Skeletal muscle satellite cell (primary cell): ENCODE data around the gene NPY2R. TPM values are rescaled to one million over a fixed set of nuclear protein-coding genes. Genes with fewer than 3 reads are reported as not detected.

Experiments used
- H3K27me3 ChIP-seq: 2 replicates; pipeline ENCODE4 v1.7.0; 2013; ENCODE audit warnings: low read length; ENCODE audit not compliant: control insufficient read depth, insufficient read depth
- H3K36me3 ChIP-seq: 2 replicates; pipeline ENCODE4 v1.7.0; 2013; ENCODE audit warnings: mild to moderate bottlenecking, control low read depth, low read length; ENCODE audit not compliant: insufficient read depth
- H3K4me1 ChIP-seq: 2 replicates; pipeline ENCODE4 v1.7.0; 2013; ENCODE audit warnings: low read length; ENCODE audit not compliant: control insufficient read depth, insufficient read depth
- H3K4me2 ChIP-seq: 2 replicates; pipeline ENCODE4 v1.7.0; 2013; ENCODE audit warnings: mild to moderate bottlenecking, low read length
- H3K4me3 ChIP-seq: 2 replicates; pipeline ENCODE4 v1.7.0; 2013; ENCODE audit warnings: low read length
- H3K9ac ChIP-seq: 2 replicates; pipeline ENCODE4 v1.7.0; 2013; ENCODE audit warnings: mild to moderate bottlenecking, low read depth, low read length, moderate library complexity
- H3K9me3 ChIP-seq: replicated peaks from 2 replicates; pipeline ENCODE4 v1.7.0; 2013; ENCODE audit warnings: mild to moderate bottlenecking, control low read depth, low read length
- total RNA-seq: library from RNA; depleted of rRNA; stranded (reverse); fragments of >200 nt; gene quantifications from 2 replicates; pipeline ENCODE4 v1.2.3, GENCODE V29; 2012; rRNA removed

Gene NPY2R, protein sequence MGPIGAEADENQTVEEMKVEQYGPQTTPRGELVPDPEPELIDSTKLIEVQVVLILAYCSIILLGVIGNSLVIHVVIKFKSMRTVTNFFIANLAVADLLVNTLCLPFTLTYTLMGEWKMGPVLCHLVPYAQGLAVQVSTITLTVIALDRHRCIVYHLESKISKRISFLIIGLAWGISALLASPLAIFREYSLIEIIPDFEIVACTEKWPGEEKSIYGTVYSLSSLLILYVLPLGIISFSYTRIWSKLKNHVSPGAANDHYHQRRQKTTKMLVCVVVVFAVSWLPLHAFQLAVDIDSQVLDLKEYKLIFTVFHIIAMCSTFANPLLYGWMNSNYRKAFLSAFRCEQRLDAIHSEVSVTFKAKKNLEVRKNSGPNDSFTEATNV
- total RNA-seq: not detected in 2 replicates

DNA sequence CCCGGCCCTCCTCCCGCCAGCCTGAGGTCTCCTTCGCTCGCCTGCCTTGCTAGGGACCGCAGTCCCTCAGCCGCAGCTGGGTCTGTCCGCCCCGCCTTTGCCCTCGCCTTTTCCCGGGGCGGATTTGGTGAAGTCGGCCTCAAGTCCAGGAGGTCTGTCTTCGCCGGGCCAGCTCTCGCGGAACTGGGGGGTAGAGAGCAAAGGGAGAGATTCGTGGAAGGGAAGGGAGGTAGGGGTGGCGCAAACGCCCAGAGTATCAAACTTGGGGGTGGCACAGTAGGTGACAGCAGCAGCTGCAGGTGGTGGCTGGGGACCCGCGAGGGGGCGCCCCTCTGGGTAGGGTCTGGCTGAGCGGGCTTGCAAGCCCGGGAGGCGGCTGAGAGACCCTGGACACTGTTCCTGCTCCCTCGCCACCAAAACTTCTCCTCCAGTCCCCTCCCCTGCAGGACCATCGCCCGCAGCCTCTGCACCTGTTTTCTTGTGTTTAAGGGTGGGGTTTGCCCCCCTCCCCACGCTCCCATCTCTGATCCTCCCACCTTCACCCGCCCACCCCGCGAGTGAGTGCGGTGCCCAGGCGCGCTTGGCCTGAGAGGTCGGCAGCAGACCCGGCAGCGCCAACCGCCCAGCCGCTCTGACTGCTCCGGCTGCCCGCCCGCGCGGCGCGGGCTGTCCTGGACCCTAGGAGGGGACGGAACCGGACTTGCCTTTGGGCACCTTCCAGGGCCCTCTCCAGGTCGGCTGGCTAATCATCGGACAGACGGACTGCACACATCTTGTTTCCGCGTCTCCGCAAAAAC, at the start of gene NPY2R:
Gene NPY2R, plus strand, starts transcription at position 379 of the 797 bp plus-strand sequence. CDS start 5,304 bp downstream, outside the sequence.
- H3K27me3 ChIP-seq: peaks cover 56% of the 10 kb centered on the region
- no peaks in the 10 kb centered on the region for H3K9me3 ChIP-seq
- H3K4me1 ChIP-seq: peaks cover 10% of the 10 kb centered on the region
- peak within 1 kb of the TSS; percentile 47 for H3K4me3 ChIP-seq
- no peak within 1 kb of the TSS for H3K9ac ChIP-seq
- no peaks in the 10 kb centered on the region for H3K36me3 ChIP-seq
- H3K4me2 ChIP-seq: peak within 1 kb of the TSS; percentile 72

DNA sequence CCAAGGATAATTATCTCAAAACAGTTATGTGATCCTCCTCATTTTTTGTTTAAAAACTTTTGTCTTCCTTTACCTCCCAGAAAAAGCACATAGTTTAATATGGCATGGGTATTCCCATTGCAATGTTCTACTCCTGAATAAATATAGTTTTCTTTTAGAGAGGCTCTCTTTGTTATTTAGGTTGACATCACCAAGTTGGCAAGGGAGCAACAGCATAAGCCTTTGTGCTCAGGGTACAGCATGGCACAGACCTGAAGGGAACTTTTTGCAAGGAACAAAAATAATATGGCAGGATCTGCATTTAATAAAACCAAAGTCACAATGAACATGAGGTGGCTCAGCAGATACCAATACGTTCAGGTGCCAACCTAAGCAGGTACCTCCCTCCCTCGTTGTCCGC, 47.1 kb upstream of the NPY2R start:
- no peaks in the 10 kb centered on the region for H3K36me3 ChIP-seq
- H3K4me2 ChIP-seq: no peak overlapping the region
- H3K4me3 ChIP-seq: no peak overlapping the region

DNA sequence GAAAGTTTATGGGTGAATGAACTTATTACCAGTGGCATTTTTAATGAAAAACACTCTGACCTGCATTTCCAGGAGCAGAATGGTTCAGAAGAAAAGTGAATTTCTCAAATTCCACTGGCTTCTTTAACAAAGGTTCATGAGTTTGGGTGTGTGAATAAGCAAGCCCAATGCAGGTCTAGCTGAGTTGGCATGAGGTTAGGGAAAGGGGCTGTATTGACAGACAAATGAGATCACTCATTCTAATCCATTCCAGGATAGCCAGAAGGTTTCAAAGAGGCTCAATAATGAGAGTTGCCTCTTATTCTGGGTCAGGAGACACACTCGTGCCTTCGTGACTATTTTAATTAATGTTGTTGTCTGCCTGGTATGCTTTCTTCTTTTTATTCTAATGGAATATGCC, 43.7 kb upstream of the NPY2R start:
- no peak overlapping the region for H3K9ac ChIP-seq
- H3K4me1 ChIP-seq: no peaks in the 10 kb centered on the region
- no peaks in the 10 kb centered on the region for H3K36me3 ChIP-seq
- H3K4me2 ChIP-seq: no peak overlapping the region
- peaks cover 3% of the 10 kb centered on the region for H3K27me3 ChIP-seq
- H3K9me3 ChIP-seq: no peaks in the 10 kb centered on the region
- no peak overlapping the region for H3K4me3 ChIP-seq

More for the DNA sequence above, 47.1 kb upstream of the NPY2R start:
- Histone ChIP-seq H3K9ac (no peak overlapping the region), H3K9me3 (no peaks in the 10 kb centered on the region), H3K27me3 (peaks cover 3% of the 10 kb centered on the region), H3K4me1 (no peaks in the 10 kb centered on the region)

DNA sequence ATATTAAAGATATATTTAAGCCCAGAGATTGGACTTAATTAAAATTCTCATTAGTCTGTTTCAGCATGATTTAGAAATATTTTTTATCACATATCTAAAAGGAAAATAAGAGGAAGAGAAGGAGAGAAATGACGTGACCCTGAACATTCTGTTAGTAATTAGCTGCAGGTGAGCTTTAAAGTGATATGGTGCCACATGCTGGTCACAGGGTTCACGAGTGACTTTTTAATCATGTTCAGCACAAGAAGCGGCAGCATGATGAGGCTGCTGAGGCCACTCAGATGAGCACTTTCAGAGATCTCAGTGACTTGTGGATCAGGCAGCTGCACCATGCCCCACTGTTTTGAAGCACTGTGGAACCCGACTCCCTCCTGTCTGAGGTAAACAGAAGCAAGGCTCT, 37.9 kb upstream of the NPY2R start:
- Histone ChIP-seq H3K4me3 (no peak overlapping the region), H3K9ac (no peak overlapping the region), H3K4me2 (no peak overlapping the region), H3K27me3 (no peaks in the 10 kb centered on the region), H3K36me3 (no peaks in the 10 kb centered on the region), H3K9me3 (no peaks in the 10 kb centered on the region), H3K4me1 (no peaks in the 10 kb centered on the region)

DNA sequence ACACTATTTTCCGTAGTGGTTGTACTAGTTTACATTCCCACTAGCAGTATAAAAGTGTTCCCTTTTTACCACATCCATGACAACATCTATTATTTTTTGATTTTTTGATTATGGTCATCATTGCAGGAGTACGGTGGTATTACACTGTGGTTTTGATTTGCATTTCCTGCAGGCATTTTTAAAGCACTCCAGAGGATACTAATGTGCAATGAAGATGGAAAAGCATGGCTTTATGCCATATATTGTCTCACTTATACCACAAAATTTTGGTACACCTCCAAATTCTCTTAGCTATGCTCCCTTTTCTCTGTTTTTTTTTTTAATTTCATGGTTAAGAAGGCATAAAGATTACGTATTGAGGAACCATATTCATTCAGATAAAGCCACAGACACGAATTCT, 35.1 kb upstream of the NPY2R start:
- Histone ChIP-seq H3K27me3 (no peaks in the 10 kb centered on the region), H3K4me3 (no peak overlapping the region), H3K4me1 (no peaks in the 10 kb centered on the region), H3K9me3 (no peaks in the 10 kb centered on the region), H3K4me2 (no peak overlapping the region), H3K9ac (no peak overlapping the region), H3K36me3 (no peaks in the 10 kb centered on the region)

DNA sequence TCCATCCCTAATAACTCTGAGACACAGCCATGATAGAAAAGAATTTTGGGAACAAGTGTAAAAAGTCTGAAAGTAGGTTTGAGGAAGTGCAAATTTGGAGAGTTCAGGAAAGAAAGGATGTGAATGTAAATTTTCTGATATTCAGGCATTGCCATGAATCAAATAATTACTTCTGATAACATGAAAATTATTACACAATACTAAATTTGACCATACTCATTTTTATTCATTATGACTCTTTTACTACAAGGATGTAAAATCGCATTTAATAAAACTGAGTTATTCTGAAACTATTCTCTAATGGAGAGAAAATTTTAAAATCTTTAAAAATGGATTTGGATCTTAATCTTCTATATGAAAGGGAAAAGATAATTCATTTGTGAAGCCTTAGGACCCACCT, 33.8 kb upstream of the NPY2R start:
- Histone ChIP-seq H3K4me2 (no peak overlapping the region), H3K4me3 (no peak overlapping the region), H3K4me1 (no peaks in the 10 kb centered on the region), H3K27me3 (no peaks in the 10 kb centered on the region), H3K9ac (no peak overlapping the region), H3K36me3 (no peaks in the 10 kb centered on the region), H3K9me3 (no peaks in the 10 kb centered on the region)

DNA sequence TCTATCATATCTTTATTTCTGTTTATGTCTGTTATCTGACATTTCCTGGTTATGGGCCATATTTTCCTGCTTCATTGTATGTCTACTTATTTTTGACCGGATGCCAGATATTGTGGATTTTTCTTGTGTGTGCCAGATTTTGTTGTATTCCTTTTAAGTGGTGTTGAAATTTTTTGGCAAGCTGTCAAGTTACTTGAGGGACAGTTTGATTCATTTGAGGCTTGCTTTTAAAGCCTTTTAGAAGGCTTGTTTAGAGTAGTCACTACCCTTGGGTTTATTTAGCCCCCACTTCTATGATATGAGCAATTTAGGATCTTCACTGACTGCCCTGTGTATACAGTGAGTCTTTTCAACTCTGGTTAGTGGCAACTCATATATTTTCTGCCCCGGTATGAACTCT, 29.2 kb upstream of the NPY2R start:
- Histone ChIP-seq H3K4me2 (no peak overlapping the region), H3K4me3 (no peak overlapping the region), H3K4me1 (no peaks in the 10 kb centered on the region), H3K36me3 (no peaks in the 10 kb centered on the region), H3K9me3 (no peaks in the 10 kb centered on the region), H3K27me3 (no peaks in the 10 kb centered on the region), H3K9ac (no peak overlapping the region)

DNA sequence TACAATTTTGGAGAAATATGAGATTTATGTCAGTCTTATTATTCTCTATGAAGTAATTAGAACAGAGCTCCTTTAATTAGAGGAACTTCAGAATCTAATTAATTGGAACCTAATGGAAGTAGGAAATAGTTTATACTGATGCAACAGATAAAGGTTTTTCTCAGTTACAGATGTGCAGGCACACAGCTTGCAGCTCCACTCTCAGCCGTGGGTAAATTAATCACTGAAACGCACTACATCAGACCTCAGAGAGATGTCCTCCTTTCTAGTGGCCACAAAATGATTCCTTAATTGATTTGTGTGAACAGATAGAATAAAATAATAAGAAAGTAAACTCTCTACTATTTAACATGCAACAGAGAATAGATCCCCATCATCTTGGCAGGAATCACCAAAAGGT, 21.5 kb upstream of the NPY2R start:
- Histone ChIP-seq H3K4me3 (no peak overlapping the region), H3K4me2 (no peak overlapping the region), H3K36me3 (no peaks in the 10 kb centered on the region), H3K27me3 (no peaks in the 10 kb centered on the region), H3K4me1 (no peaks in the 10 kb centered on the region), H3K9ac (no peak overlapping the region), H3K9me3 (no peaks in the 10 kb centered on the region)

DNA sequence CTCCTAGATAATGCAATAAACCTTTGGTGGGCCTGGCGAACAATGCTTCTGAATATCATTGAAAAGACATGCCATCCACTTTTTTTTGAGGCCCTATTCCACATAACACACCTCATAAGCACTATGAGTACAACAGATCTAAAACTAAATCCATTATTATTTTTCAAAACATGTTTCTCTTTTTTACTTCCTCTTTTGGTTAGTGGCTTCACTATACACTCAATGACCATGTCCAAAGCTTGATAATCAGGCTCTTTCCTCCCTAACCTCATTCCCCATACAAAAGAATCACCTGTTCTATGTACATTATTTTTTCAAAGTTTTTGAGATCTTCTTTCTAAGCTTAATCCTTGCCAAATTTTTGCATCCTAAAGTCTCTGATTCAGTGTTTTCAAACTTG, 20.4 kb upstream of the NPY2R start:
- Histone ChIP-seq H3K9me3 (no peaks in the 10 kb centered on the region), H3K4me1 (no peaks in the 10 kb centered on the region), H3K27me3 (no peaks in the 10 kb centered on the region), H3K9ac (no peak overlapping the region), H3K4me2 (no peak overlapping the region), H3K36me3 (no peaks in the 10 kb centered on the region), H3K4me3 (no peak overlapping the region)

DNA sequence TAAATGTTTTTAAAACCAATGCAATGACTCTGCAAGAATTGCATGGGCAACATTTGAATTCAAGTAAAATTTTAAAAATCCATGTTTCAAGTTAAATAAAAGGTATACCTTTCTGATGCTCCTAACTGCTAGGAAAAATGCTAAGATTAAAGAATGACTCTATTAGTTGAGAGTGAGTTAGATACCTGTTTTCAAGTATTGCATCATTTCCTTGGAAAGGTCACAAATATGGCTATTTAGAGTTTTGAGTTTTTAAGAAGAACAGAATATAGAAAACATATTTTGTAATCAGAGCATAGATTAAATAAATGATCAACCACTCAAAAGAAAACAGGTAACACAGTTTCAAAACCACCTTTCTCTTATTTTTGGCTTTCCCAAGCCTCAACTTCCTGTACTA, 18.3 kb upstream of the NPY2R start:
- no peaks in the 10 kb centered on the region for H3K9me3 ChIP-seq
- H3K4me2 ChIP-seq: no peak overlapping the region
- no peaks in the 10 kb centered on the region for H3K4me1 ChIP-seq
- H3K4me3 ChIP-seq: no peak overlapping the region
- H3K27me3 ChIP-seq: no peaks in the 10 kb centered on the region
- H3K9ac ChIP-seq: no peak overlapping the region
- no peaks in the 10 kb centered on the region for H3K36me3 ChIP-seq

DNA sequence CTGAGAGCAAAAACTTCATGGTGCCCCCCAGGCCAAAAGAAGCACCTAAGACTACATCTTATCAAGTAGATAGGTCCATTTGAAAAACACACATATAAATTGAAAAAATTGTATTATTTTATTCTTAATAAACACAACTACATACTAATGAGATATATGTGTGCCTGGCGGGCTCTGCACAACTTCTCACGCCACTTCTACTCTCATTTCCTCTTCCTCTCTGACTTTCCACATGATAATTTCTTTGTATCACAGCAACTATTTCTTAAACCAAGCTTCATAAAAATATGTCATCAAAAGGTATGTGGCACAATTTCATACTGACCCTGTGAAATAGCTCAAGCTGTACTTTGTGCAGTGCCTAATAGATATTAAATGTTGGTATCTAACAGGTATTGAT, 10.7 kb upstream of the NPY2R start:
- H3K27me3 ChIP-seq: no peaks in the 10 kb centered on the region

More for the DNA sequence above, 10.7 kb upstream of the NPY2R start:
- H3K4me2 ChIP-seq: no peak overlapping the region
- H3K4me1 ChIP-seq: no peaks in the 10 kb centered on the region
- no peaks in the 10 kb centered on the region for H3K9me3 ChIP-seq
- no peaks in the 10 kb centered on the region for H3K36me3 ChIP-seq
- no peak overlapping the region for H3K4me3 ChIP-seq
- H3K9ac ChIP-seq: no peak overlapping the region
